Loucy (cell line): ENCODE results near the gene TMEM208.

Experiments
- CTCF ChIP-seq: fragments of 200-600 bp; sonication (generic); conservative IDR thresholded peaks from 2 replicates; pipeline ENCODE4 v1.5.1; 2014; ENCODE audit warnings: mild to moderate bottlenecking, antibody characterized with exemption, low read length
- EZH2phosphoT487 ChIP-seq: fragments of 200-600 bp; IDR thresholded peaks from 2 replicates; pipeline ENCODE4 v1.6.1; 2018; ENCODE audit warnings: antibody characterized with exemption, mild to moderate bottlenecking, moderate library complexity, borderline replicate concordance

- TF ChIP-seq CTCF (no peak), EZH2phosphoT487 (no peak)
These were observed 14.3 kb downstream of the TMEM208 start for GRCh38 chr16:67241008-67241900.
